Gastrocnemius medialis (tissue), 4 donors: Measurements from ENCODE around the gene COQ8B.

Experiments used
- POLR2A ChIP-seq, 2 donors: fragments of 450-650 bp; IDR thresholded peaks; one replicate each; pipeline ENCODE4 v1.6.1; 2017; ENCODE audit warnings: antibody characterized with exemption in 2 of 2, mild to moderate bottlenecking in 2 of 2, moderate library complexity in 2 of 2
- TF ChIP-seq, protein P1 (sequence below), 5 experiments: fragments of 450-650 bp in 3 of 5; fragments of 200-600 bp in 2 of 5; sonication (generic) in 2 of 5; IDR thresholded peaks in 4 of 5; conservative IDR thresholded peaks in 1 of 5; 1 replicate in 4 of 5; 2 replicates in 1 of 5; pipeline ENCODE4 v1.5.1; 2016 to 2019; ENCODE audit warnings: antibody characterized with exemption in 5 of 5, mild to moderate bottlenecking in 3 of 5, moderate library complexity in 3 of 5

DNA sequence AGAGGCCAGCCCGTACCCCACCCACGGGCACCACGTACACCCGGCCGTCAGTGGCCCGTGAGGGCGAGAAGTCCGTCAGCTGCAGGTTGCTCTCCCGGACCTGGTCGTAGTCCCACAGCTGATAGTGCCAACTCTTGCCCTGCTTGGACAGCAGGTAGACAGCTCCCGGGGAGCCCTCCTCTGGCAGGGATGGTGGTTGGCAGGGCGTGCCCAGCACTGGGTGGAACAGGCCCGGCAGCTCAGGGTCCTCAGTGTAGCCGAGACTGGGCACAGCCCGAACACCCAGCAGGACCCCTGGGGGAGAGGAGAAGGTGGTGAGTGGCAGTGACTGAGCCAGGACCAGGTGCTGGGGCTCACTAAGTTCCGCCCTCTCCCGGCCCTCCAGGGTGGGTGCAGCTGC lies 25.8 kb upstream of the COQ8B start:
- TF ChIP-seq, protein P1, sequence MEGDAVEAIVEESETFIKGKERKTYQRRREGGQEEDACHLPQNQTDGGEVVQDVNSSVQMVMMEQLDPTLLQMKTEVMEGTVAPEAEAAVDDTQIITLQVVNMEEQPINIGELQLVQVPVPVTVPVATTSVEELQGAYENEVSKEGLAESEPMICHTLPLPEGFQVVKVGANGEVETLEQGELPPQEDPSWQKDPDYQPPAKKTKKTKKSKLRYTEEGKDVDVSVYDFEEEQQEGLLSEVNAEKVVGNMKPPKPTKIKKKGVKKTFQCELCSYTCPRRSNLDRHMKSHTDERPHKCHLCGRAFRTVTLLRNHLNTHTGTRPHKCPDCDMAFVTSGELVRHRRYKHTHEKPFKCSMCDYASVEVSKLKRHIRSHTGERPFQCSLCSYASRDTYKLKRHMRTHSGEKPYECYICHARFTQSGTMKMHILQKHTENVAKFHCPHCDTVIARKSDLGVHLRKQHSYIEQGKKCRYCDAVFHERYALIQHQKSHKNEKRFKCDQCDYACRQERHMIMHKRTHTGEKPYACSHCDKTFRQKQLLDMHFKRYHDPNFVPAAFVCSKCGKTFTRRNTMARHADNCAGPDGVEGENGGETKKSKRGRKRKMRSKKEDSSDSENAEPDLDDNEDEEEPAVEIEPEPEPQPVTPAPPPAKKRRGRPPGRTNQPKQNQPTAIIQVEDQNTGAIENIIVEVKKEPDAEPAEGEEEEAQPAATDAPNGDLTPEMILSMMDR (IDR thresholded peaks at IDR 0.05 in 4 of 5, conservative IDR thresholded peaks at IDR 0.05 in 1 of 5): no peak
- TF ChIP-seq POLR2A (IDR thresholded peaks at IDR 0.05): no peak
